ENCODE results near the gene CBLC.

DNA sequence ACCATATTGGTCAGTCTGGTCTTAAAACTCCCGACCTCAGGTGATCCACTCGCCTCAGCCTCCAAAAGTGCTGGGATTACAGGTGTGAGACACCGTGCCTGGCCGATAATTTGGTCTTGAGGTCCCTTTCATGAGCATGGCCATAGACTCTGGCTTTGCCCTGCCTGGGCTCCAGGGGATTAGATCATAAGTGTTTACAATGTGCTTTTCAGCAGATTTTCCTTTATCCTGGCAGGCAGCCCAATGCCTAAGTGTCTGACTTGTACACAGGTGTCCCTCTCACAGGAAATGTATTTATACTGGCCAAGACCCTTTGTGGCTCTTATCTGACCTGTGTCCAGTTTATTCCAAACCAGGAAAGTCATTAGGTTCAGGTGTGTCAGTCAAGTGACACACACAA, 47.1 kb downstream of the CBLC start:
- TF ChIP-seq, protein P1, sequence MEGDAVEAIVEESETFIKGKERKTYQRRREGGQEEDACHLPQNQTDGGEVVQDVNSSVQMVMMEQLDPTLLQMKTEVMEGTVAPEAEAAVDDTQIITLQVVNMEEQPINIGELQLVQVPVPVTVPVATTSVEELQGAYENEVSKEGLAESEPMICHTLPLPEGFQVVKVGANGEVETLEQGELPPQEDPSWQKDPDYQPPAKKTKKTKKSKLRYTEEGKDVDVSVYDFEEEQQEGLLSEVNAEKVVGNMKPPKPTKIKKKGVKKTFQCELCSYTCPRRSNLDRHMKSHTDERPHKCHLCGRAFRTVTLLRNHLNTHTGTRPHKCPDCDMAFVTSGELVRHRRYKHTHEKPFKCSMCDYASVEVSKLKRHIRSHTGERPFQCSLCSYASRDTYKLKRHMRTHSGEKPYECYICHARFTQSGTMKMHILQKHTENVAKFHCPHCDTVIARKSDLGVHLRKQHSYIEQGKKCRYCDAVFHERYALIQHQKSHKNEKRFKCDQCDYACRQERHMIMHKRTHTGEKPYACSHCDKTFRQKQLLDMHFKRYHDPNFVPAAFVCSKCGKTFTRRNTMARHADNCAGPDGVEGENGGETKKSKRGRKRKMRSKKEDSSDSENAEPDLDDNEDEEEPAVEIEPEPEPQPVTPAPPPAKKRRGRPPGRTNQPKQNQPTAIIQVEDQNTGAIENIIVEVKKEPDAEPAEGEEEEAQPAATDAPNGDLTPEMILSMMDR (IDR thresholded peaks at IDR 0.05), result no peak
- no peak for TF ChIP-seq EP300 (IDR thresholded peaks at IDR 0.05)

All from upper lobe of left lung (tissue), 4 donors.